Adrenal gland (tissue), 12 donors: ENCODE data around the gene ASS1. TPM values are rescaled to one million over a fixed set of nuclear protein-coding genes. Genes with fewer than 3 reads are reported as not detected.

ENCODE experiments used
- DNase-seq, 7 donors: peaks; one replicate each; pipeline ENCODE4 v3.0.0-alpha.2; 2019 to 2020
- H3K27ac ChIP-seq, 5 donors: fragments of 200-600 bp; sonication (generic) in 4 of 5; 1 replicate in 3 of 5; 2 replicates in 2 of 5; pipeline versions ENCODE4 v1.5.1 to v1.8.0; 2016 to 2020; ENCODE audit warnings: mild to moderate bottlenecking in 1 of 5
- H3K27me3 ChIP-seq: fragments of 200-600 bp; 2 replicates; pipeline ENCODE4 v1.8.0; 2021
- H3K36me3 ChIP-seq, 2 donors: fragments of 200-600 bp; replicated peaks in 1 of 2; 1 replicate in 1 of 2; 2 replicates in 1 of 2; pipeline versions ENCODE4 v1.5.1 to v1.8.0; 2018 to 2022
- H3K4me1 ChIP-seq, 2 donors: fragments of 200-600 bp; replicated peaks in 1 of 2; 1 replicate in 1 of 2; 2 replicates in 1 of 2; pipeline versions ENCODE4 v1.5.1 to v1.8.0; 2018 to 2021
- H3K4me3 ChIP-seq, 4 donors: fragments of 200-600 bp; sonication (generic) in 3 of 4; one replicate each; pipeline ENCODE4 v1.5.1; 2016 to 2018
- H3K9me3 ChIP-seq, 3 donors: fragments of 200-600 bp; sonication (generic) in 1 of 3; replicated peaks in 1 of 3; 1 replicate in 2 of 3; 2 replicates in 1 of 3; pipeline versions ENCODE4 v1.5.1 to v1.8.0; 2016 to 2021
- POLR2A ChIP-seq, 2 donors: fragments of 450-650 bp; IDR thresholded peaks; one replicate each; pipeline ENCODE4 v1.6.1; 2017; ENCODE audit warnings: antibody characterized with exemption in 2 of 2, mild to moderate bottlenecking in 2 of 2, moderate library complexity in 1 of 2
- WGBS, 4 donors: extraction: QIAGEN DNeasy Blood & Tissue Kit in 2 of 4; methylation state at CpG; one replicate each; pipeline versions ENCODE4 v1.1.5 to v1.1.7; 2013 to 2017; 5-methylcytosine and 5-hydroxymethylcytosine counted together
- intact Hi-C, 2 donors: fragments of 100-400 bp; cut with DNase I; formaldehyde crosslinking; loops; one replicate each; pipeline versions ENCODE4 v1.14.1 to v1.15.0; 2022 to 2023
- polyA plus RNA-seq, 3 donors: library from polyadenylated mRNA; stranded (reverse); fragments of 200-250 nt in 2 of 3; fragments of 350-450 nt in 1 of 3; fragmentation: Illumina TruSeq in 1 of 3; extraction: RNeasy Lipid Tissue Mini Kit (QIAGEN cat#74804) in 1 of 3; gene quantifications; one replicate each; pipeline ENCODE4 v1.2.3, GENCODE V29; 2013 to 2014
- total RNA-seq, 9 donors: library from RNA; depleted of rRNA in 4 of 9; stranded (reverse); fragments of >200 nt in 4 of 9; fragments of 120-200 nt in 1 of 9; fragmentation: NEBNext Ultra II Directional in 1 of 9; extraction: Animal tissue kit (Norgen Biotek cat#: 25700) in 1 of 9; gene quantifications; one replicate each; pipeline versions ENCODE4 v1.1.0 to v1.2.4, GENCODE V29; 2013 to 2023
- TF ChIP-seq, protein P1 (sequence below), 6 experiments: fragments of 450-650 bp in 4 of 6; fragments of 200-600 bp in 2 of 6; sonication (generic) in 1 of 6; IDR thresholded peaks; 1 replicate in 5 of 6; 2 replicates in 1 of 6; pipeline versions ENCODE4 v1.5.1 to v1.8.0; 2016 to 2021; ENCODE audit warnings: antibody characterized with exemption in 6 of 6, mild to moderate bottlenecking in 2 of 6, moderate library complexity in 1 of 6
- donor health status: healthy with polysubstance abuse.
- donor health status: Bipolar disorder and iron deficiency.
- donor health status: DM: yes; HTN: yes; CAD: no.
- donor health status: DM: no; HTN: no; CAD: no.
- donor health status: DM: no; HTN: no; CAD: no.
- donor health status: DM: yes; HTN: yes; CAD: no.

ASS1 gene
- total and polyA plus RNA-seq, 12 donors, result 11.3 to 438 (median 232) TPM

DNA sequence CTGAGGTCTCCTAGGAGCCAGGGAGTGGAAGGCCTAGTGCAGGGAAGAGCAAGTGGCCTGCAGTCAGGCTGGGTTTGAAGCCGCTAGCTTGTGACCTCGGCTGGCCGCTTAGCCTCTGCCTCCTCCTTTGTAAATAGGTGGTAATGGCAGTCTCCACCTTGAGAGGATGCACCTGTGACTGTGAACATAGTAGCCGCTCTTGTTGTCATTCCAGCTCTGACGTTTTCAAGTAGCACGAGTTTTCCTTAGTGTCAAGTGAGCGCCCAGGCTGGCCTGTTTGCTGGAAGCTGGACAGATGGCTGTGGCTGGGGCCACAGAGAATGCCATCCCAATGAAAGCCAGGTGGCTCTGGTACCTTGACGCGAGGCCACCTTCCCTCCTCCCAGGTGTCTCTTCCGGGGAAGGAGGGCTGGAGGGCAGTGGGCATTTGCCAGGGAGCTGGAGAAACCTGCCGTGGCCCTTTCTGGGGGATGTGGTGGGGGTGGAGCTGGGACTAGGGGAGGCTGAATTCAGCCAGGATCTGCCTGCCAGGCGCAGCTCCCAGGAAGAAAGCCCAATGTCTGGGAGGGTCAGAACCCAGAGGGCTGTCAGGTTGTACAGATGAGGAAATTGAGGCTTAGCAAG is 2.5 kb downstream of the ASS1 start:
- peak overlapping the region in 4 of 5 donors; percentile 78 to 98 (median 84) for H3K27ac ChIP-seq

DNA sequence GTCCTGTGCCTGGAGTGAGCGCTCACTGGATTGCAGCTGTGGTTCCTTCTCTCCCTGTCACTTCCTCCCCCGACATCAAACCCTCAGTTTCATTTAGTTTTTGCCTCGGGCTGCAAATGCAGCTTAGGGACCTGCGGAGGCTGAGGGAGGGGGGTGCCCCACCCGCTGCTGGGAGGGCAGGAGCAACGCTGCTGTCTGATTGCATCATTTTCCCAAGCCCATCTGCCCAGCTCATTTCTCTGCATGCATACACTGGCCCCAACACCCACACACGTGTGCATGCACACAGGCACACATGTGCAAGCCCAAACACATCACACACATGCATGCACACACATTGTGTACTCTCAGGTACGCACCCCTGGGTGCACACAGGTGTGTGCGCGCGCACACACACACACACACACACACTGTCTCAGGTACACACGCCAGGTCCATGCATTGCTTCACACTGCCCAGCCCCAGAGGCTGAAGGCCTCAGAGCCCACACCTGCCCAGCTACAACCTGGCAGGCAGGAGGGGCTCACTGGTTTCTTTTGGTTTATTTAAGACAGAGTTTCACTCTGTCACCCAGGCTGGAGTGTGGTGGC is 3.4 kb downstream of the ASS1 start:
- DNase-seq, result no peak
- Histone ChIP-seq H3K4me1 (peaks cover 60 to 69% of the 10 kb centered on the region in 2 donors), H3K27ac (no peak overlapping the region), H3K9me3 (no peaks in the 10 kb centered on the region), H3K4me3 (no peak overlapping the region), H3K27me3 (no peaks in the 10 kb centered on the region), H3K36me3 (no peaks in the 10 kb centered on the region)
- WGBS, 4 donors, result 55 to 79% (median 75%) methylated on average over 10 to 12 of the region's 12 CpGs
- TF ChIP-seq POLR2A (IDR thresholded peaks at IDR 0.05), result no peak
- TF ChIP-seq, protein P1, sequence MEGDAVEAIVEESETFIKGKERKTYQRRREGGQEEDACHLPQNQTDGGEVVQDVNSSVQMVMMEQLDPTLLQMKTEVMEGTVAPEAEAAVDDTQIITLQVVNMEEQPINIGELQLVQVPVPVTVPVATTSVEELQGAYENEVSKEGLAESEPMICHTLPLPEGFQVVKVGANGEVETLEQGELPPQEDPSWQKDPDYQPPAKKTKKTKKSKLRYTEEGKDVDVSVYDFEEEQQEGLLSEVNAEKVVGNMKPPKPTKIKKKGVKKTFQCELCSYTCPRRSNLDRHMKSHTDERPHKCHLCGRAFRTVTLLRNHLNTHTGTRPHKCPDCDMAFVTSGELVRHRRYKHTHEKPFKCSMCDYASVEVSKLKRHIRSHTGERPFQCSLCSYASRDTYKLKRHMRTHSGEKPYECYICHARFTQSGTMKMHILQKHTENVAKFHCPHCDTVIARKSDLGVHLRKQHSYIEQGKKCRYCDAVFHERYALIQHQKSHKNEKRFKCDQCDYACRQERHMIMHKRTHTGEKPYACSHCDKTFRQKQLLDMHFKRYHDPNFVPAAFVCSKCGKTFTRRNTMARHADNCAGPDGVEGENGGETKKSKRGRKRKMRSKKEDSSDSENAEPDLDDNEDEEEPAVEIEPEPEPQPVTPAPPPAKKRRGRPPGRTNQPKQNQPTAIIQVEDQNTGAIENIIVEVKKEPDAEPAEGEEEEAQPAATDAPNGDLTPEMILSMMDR (IDR thresholded peaks at IDR 0.05), result no peak
- intact Hi-C loops, result no loop called here

More for the DNA sequence above, 2.5 kb downstream of the ASS1 start:
- H3K4me3 ChIP-seq, result no peak overlapping the region
- no peaks in the 10 kb centered on the region for H3K27me3 ChIP-seq
- WGBS, 4 donors, result 84 to 93% (median 89%) methylated on average over 6 to 12 of the region's 12 CpGs
- H3K36me3 ChIP-seq, result no peaks in the 10 kb centered on the region
- intact Hi-C loops, result no loop called here
- H3K4me1 ChIP-seq, result peaks cover 59 to 66% of the 10 kb centered on the region in 2 donors
- DNase-seq, result no peak
- TF ChIP-seq, protein P1 (IDR thresholded peaks at IDR 0.05), result no peak
- no peak for TF ChIP-seq POLR2A (IDR thresholded peaks at IDR 0.05)
- no peaks in the 10 kb centered on the region for H3K9me3 ChIP-seq

DNA sequence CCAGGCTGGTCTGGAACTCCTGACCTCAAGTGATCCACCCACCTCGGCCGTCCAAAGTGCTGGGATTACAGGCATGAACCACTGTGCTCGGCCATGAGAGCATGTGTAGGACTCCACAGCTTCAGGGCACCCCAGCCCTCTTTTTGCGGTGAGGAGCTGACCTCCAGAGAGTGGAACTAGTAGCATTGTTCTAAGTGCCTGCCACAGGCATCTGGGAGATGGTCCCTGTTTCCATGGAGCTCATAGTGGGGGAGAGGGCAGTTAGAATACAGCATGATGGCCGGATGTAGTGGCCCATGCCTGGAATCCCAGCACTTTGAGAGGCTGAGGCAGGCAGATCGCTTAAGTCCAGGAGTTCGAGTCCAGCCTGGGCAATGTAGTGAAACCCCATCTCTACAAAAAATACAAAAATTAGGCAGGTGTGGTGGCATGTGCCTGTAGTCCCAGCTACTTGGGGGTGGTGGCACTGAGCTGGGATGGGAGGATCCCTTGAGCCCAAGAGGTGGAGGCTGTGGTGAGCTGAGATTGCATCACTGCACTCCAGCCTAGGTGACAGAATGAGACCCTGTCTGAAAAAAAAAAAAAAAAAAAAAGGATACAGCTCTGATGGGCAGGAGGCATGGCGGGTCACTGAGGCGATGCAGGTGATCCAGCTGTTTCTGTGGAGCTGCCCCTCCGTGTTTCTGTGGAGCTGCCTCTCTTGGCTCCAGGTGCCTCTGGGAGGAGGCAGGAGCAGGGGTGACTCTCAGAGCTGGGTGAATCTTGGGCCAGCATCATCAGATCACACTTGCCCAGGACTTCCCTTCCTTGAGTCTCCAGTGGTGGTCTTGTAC is 4.2 kb downstream of the ASS1 start:
- H3K4me1 ChIP-seq, result peaks cover 69 to 78% of the 10 kb centered on the region in 2 donors
- TF ChIP-seq POLR2A (IDR thresholded peaks at IDR 0.05), result no peak
- TF ChIP-seq, protein P1 (IDR thresholded peaks at IDR 0.05), result no peak

DNA sequence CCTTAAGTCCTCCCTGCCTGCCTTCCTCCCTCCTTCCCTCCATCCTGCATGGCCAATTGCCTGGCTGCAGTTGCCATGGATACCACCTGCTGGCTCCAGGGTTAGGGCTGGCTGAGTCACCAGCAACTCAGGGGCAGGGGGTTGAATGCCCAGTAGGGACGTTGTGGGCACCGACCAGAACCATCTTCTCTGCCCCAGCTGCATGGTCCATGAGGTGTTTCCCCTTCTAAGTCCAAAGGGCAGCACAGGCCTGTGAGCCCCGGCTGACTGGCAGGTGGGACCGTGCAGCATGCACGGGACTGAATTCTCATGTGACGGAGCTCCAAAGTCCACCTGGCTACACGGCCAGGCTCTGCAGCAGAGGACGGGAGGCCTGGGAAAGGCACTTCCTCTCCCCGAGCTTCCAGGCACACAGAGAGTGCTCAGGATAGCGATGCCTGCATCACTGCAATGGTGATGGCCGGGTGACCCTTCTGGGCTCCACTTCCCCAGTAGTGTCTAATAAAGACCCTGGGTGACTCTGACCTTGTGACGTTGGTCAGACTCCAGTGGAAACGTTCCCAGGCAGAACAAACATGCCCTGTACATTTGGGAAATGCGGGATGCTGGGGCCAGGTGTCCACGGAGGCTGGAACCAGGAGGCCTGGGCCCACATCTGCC is 5.7 kb downstream of the ASS1 start:
- Histone ChIP-seq H3K4me1 (peaks cover 59 to 65% of the 10 kb centered on the region in 2 donors), H3K27ac (peak overlapping the region in 3 of 5 donors; percentile 78 to 88 (median 85)), H3K9me3 (no peaks in the 10 kb centered on the region), H3K36me3 (no peaks in the 10 kb centered on the region), H3K27me3 (no peaks in the 10 kb centered on the region), H3K4me3 (no peak overlapping the region)
- TF ChIP-seq, protein P1 (IDR thresholded peaks at IDR 0.05), result no peak
- no peak for TF ChIP-seq POLR2A (IDR thresholded peaks at IDR 0.05)
- WGBS, 4 donors, result 39 to 51% (median 49%) methylated on average over 6 to 15 of the region's 15 CpGs; no CpG with 5 or more reads in 1 of the 4 donors
- intact Hi-C loops, result no loop called here
- peak; percentile 49 to 64 (median 61) for DNase-seq

More for the DNA sequence above, 4.2 kb downstream of the ASS1 start:
- intact Hi-C loops, result no loop called here
- no peak overlapping the region for H3K27ac ChIP-seq
- no peaks in the 10 kb centered on the region for H3K36me3 ChIP-seq
- H3K9me3 ChIP-seq, result no peaks in the 10 kb centered on the region
- DNase-seq, result no peak
- 92 to 95% (median 94%) methylated on average over 10 of the region's 10 CpGs for WGBS, 4 donors
- no peak overlapping the region for H3K4me3 ChIP-seq
- no peaks in the 10 kb centered on the region for H3K27me3 ChIP-seq
